Smooth muscle cell (in vitro differentiated cells): ENCODE measurements around the gene C5. TPM values are rescaled to one million over a fixed set of nuclear protein-coding genes. Genes with fewer than 3 reads are reported as not detected.

Source experiments
- DNase-seq: peaks from one replicate; lab custom pipeline; 2025; ENCODE audit not compliant: unreplicated experiment; lab: John Stamatoyannopoulos, UW
- H2AFZ ChIP-seq: fragments of 200-600 bp; sonication (generic); 2 replicates; pipeline ENCODE4 v1.6.0; 2016; ENCODE audit warnings: antibody characterized with exemption, low read depth, mild to moderate bottlenecking
- H3F3A ChIP-seq: fragments of 200-600 bp; sonication (generic); 2 replicates; pipeline ENCODE4 v1.6.0; 2017; ENCODE audit warnings: antibody characterized with exemption, low read depth
- H3K27ac ChIP-seq: fragments of 200-600 bp; sonication (generic); 2 replicates; pipeline ENCODE4 v1.5.1; 2016; ENCODE audit warnings: low read depth, mild to moderate bottlenecking
- H3K27me3 ChIP-seq: fragments of 200-600 bp; sonication (generic); 2 replicates; pipeline ENCODE4 v1.6.1; 2016; ENCODE audit warnings: low read depth, mild to moderate bottlenecking
- H3K36me3 ChIP-seq: fragments of 200-600 bp; sonication (generic); 2 replicates; pipeline ENCODE4 v1.5.1; 2016; ENCODE audit warnings: low read depth
- H3K4me1 ChIP-seq: fragments of 200-600 bp; sonication (generic); 2 replicates; pipeline ENCODE4 v1.5.1; 2016; ENCODE audit warnings: low read depth
- H3K4me2 ChIP-seq: fragments of 200-600 bp; sonication (generic); 2 replicates; pipeline ENCODE4 v1.6.0; 2016; ENCODE audit warnings: mild to moderate bottlenecking
- H3K4me3 ChIP-seq: fragments of 200-600 bp; sonication (generic); 2 replicates; pipeline ENCODE4 v1.5.1; 2016; ENCODE audit warnings: mild to moderate bottlenecking
- H3K79me2 ChIP-seq: fragments of 200-600 bp; sonication (generic); 2 replicates; pipeline ENCODE4 v1.6.0; 2016; ENCODE audit warnings: low read depth, mild to moderate bottlenecking
- H3K9ac ChIP-seq: fragments of 200-600 bp; sonication (generic); 2 replicates; pipeline ENCODE4 v1.6.0; 2016; ENCODE audit warnings: low read depth
- H3K9me3 ChIP-seq: fragments of 200-600 bp; sonication (generic); replicated peaks from 2 replicates; pipeline ENCODE4 v1.5.1; 2016; ENCODE audit warnings: low read depth
- H4K20me1 ChIP-seq: fragments of 200-600 bp; sonication (generic); 2 replicates; pipeline ENCODE4 v1.6.0; 2016; ENCODE audit warnings: low read depth
- WGBS: methylation state at CpG from one replicate; pipeline ENCODE4 v1.1.7; 2016; ENCODE audit warnings: low lambda C conversion rate; 5-methylcytosine and 5-hydroxymethylcytosine counted together
- polyA plus RNA-seq: library from polyadenylated mRNA; unstranded; fragments of >200 nt; fragmentation: Nextera tagmentation; extraction: Ambion mirVana; gene quantifications from 2 replicates; pipeline ENCODE4 v1.2.1, GENCODE V29; 2016
- total RNA-seq: library from RNA; depleted of rRNA; stranded (reverse); fragments of >200 nt; gene quantifications from 2 replicates; pipeline ENCODE4 v1.2.3, GENCODE V29; 2014
- TF ChIP-seq, protein P1 (sequence below): fragments of 200-600 bp; sonication (generic); IDR thresholded peaks from 2 replicates; pipeline ENCODE4 v1.5.1; 2017; ENCODE audit warnings: borderline replicate concordance, mild to moderate bottlenecking, antibody characterized with exemption; ENCODE audit not compliant: insufficient read depth, poor library complexity, severe bottlenecking

C5 gene
- total and polyA plus RNA-seq, 2 experiments from 2014 or later, result 0.57 to 0.76 TPM

DNA sequence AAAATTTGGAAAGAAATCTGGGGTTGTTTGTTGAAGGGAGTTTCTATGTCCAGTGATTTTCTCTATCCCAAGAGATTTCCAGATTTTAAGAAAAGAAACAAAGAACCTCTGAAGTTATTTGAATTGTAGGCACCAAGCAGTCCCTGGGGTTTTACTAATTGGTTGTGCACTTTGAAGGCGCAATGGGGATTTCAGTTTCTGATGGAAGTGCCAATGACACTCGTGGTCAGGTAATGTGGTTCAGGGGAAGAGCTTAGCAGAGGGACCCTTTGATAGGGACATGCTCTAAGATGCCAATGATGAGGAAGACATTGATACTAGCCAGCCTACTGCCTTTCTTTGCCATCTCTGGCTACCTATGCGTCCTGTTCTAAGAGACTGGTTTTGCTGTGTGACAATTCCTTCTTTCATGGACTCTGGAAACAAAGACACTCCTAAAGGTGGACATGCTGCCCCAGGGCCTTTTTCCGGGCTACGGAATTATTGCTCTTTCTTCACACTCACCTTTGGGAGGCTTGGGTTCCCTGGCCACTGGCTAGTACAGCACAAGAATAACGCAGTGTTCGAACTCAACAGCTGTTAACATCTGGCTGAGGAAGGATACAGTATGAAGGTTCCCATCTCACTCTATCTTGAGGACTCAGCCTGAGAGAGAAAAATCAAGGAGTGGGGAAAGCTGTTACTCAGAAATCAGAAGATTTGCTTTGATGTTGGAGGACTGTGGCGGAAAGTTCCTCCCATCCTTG is 116.6 kb downstream of the C5 start:
- no peaks in the 10 kb centered on the region for H3K79me2 ChIP-seq
- no peak overlapping the region for H3K4me2 ChIP-seq
- no peak overlapping the region for H3K4me3 ChIP-seq
- 93% methylated on average over 8 of the region's 8 CpGs for WGBS
- H3K27ac ChIP-seq, result no peak overlapping the region
- H4K20me1 ChIP-seq, result no peaks in the 10 kb centered on the region
- H3K9me3 ChIP-seq, result no peaks in the 10 kb centered on the region
- no peaks in the 10 kb centered on the region for H3K36me3 ChIP-seq
- TF ChIP-seq, protein P1, sequence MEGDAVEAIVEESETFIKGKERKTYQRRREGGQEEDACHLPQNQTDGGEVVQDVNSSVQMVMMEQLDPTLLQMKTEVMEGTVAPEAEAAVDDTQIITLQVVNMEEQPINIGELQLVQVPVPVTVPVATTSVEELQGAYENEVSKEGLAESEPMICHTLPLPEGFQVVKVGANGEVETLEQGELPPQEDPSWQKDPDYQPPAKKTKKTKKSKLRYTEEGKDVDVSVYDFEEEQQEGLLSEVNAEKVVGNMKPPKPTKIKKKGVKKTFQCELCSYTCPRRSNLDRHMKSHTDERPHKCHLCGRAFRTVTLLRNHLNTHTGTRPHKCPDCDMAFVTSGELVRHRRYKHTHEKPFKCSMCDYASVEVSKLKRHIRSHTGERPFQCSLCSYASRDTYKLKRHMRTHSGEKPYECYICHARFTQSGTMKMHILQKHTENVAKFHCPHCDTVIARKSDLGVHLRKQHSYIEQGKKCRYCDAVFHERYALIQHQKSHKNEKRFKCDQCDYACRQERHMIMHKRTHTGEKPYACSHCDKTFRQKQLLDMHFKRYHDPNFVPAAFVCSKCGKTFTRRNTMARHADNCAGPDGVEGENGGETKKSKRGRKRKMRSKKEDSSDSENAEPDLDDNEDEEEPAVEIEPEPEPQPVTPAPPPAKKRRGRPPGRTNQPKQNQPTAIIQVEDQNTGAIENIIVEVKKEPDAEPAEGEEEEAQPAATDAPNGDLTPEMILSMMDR, result no peak
- H3K4me1 ChIP-seq, result peaks cover 13% of the 10 kb centered on the region
- peaks cover 30% of the 10 kb centered on the region for H3F3A ChIP-seq
- DNase-seq, result no peak
- H3K27me3 ChIP-seq, result no peaks in the 10 kb centered on the region
- no peak overlapping the region for H3K9ac ChIP-seq
- H2AFZ ChIP-seq, result no peak overlapping the region

DNA sequence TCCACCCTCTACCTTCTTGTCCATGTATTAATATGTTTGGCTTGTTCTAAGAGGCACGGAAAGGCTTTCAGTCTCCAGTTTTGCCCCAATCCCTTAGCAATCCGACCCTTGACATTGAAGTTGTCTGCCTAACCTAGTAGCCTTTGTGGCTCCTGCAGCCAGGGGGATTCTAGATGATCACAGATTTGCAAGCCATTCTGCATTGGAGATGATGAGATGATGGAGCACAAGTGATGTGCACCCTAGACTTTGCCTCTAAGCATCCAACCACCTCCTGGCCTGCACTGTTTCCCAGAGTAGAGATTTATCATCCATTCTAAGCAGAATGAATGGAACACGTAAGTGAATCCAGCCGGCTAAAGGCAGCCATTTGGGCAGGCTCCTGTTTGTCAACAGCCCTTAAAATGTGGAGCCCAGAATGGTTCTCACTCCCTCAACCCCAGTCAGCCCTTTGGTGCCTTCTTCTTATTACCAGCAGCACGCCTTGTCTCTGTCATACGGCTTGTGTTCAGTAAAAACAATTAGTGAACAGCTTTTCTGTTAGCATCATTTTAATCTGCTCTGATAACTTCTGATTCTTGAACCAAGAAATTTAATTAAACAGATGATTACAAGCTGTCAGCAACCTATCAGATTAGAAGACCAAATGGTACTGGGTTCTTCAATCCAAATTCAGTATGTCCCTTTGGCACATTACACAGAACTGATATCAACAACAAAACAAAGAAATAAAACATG is 117.8 kb downstream of the C5 start:
- peaks cover 26% of the 10 kb centered on the region for H3F3A ChIP-seq
- H3K36me3 ChIP-seq, result no peaks in the 10 kb centered on the region
- H3K4me1 ChIP-seq, result peaks cover 16% of the 10 kb centered on the region
- no peaks in the 10 kb centered on the region for H4K20me1 ChIP-seq
- 72% methylated on average over 6 of the region's 6 CpGs for WGBS
- no peak overlapping the region for H3K4me3 ChIP-seq
- DNase-seq, result no peak
- peak overlapping the region; percentile 84 for H3K27ac ChIP-seq
- H3K9ac ChIP-seq, result peak overlapping the region; percentile 25
- TF ChIP-seq, protein P1, result no peak
- peak overlapping the region; percentile 20 for H3K4me2 ChIP-seq
- H3K27me3 ChIP-seq, result no peaks in the 10 kb centered on the region
- H3K79me2 ChIP-seq, result no peaks in the 10 kb centered on the region
- H3K9me3 ChIP-seq, result no peaks in the 10 kb centered on the region
- peak overlapping the region; percentile 52 for H2AFZ ChIP-seq

DNA sequence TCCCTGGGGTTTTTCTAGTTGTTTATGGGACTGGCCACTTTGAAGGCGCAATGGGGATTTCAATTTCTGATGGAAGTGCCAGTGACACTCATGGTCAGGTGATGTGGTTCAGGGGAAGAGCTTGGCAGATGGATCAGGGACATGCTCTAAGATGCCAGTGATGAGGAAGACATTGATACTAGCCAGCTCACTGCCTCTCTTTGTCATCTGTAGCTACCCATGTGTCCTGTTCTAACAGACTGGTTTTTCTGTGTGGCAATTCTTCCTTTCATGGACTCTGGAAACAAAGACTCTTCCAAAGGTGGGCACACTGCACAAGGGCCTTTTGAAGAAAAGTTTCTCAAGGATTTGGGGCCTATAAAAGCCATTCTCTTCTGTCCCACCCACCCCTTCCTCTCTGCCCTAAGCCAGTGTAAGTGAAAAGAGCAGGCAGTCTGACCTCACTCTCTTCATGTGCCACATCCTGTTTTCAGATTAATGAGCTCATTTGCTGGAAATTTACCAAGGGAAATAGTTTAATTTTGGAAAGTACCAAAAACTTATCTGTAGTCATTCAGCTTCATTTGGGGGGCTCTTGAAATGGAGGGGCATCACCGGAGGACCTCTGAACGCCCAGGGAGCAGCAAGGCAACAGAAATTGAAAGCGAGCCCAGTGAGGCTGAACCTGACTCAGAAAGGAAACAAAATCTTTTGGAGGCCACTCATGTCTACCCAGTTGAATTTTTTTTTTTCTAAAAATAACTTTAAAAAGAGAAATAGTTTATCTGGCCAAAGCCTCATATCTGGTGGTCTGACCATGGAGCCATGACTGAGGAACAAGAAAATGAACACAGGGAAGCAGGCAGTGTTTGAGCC is 118.6 kb downstream of the C5 start:
- no peak for DNase-seq
- Histone ChIP-seq H3K79me2 (no peaks in the 10 kb centered on the region), H3K4me1 (peaks cover 16% of the 10 kb centered on the region), H3K27me3 (no peaks in the 10 kb centered on the region), H3K36me3 (no peaks in the 10 kb centered on the region), H3F3A (peaks cover 28% of the 10 kb centered on the region), H3K4me2 (peak overlapping the region; percentile 20), H3K9me3 (no peaks in the 10 kb centered on the region), H4K20me1 (no peaks in the 10 kb centered on the region), H2AFZ (peak overlapping the region; percentile 52), H3K9ac (peak overlapping the region; percentile 25), H3K4me3 (no peak overlapping the region), H3K27ac (peak overlapping the region; percentile 84)
- TF ChIP-seq, protein P1, result no peak
- 65% methylated on average over 4 of the region's 4 CpGs for WGBS
